ENCODE measurements around the gene KIF4B.

The KIF4B gene

DNA sequence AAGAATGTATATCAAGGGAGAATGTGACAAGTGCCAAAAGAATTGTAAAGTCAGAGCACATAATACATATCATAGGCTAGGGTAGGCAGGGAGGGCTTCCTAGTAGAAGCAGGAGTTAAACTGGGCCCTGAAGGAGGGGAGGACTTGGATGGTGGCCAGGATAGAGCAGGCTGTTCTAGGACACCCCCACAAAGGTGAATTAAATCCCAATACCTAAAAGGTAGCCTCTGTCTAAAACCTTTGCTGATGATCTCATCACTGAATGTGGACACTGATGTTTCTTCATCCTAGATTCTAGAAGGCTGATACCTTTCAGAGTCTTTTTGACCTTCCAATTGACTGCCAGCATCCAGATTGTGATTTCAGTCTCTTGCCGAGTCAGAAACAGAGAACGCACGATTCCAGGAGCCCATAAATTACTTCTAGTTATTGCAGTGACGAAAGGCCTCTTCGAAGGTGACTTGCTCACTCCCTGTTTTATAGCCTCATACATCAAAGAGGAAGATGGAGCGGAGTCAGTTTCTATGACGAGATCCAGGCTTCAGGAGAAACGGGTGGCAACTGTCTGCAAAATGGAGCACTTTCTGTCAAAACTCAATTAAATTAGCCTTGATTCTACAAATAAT lies 43.2 kb downstream of the KIF4B start:
- no peak for DNase-seq (ENCODE audit: low spot score)
- FAIRE-seq = no peak

DNA sequence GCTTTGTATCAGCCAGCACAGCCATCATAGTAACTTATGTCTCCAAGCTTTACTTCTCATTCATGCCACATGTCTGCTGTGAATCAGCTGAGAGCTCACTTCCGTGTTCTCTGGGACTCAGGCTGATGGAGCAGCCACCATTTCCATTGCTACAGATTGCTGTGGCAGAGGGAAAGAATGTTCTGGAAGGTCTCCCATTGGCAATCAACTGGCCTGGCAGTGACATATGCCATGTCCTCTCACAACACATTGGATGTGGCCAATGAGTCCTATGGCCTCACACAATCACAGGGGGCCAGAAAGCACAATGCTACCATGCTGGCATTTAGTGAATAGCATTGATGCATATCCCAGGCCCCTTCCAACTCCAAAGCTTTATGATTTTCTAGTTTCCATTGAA lies 44.1 kb downstream of the KIF4B start:
- no peak for FAIRE-seq
- no peak for DNase-seq (ENCODE audit: low spot score)

DNA sequence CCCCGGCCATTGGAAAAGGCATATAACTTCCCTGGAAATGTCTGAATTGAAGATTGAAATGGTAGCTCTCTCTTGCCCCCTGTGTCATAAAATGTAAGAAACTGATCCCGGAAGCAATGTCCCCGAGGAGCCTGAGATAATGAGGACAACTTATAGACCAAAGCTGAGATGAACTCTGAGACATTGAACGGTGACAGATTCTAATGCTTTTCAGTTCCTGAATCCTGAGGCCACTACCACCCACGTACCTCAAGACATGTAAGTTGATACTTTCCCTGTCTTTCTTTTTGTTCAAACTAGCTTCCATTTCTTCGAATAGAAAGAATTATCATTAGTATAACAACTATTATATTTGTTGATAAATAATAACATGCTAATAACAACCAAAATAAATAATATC lies 51.0 kb downstream of the KIF4B start:
- no peak for DNase-seq (ENCODE audit: low spot score)
- no peak for FAIRE-seq

DNA sequence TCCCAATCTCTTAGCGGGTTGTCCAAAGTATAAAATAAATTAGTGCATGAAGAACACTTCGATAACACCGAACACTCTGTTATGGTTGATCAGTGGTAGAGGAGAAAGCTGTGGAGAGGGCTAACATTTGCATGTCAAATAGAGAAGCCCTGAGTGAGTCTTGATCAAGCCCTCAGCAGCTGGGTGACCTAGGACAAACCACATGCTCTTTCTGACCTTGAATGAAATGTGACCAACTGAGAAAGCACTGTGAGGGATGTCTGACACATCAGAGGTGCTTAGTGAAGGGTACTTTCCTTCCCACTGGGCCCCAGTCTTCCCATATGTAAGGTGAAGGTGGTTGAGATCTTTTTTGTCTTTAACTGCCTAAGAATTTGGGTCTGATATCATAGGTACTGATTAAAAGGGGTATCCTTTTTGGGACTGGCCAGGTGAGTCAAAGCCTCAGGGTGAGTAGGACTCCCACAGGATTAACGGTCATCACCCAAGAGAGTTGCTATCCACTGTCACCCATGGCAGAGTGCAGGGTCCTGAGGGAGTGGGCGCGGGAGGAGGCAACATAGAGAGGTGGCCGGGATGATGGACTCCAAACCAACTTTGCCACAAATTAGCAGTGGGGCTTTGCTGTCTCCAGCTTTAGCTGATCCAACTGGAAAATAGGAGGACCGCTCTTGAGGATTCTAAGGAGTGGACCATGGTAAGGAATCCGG lies 53.5 kb downstream of the KIF4B start:
- FAIRE-seq (no peak), DNase-seq (ENCODE audit: low spot score) (no peak)

All from RCC 7860 (cell line).